H1 (cell line): Measurements from ENCODE around the gene PIAS1. TPM values are rescaled to one million over a fixed set of nuclear protein-coding genes. Genes with fewer than 3 reads are reported as not detected.

Experiments
- CTCF ChIA-PET: fragments of 300-600 bp; sonication (Branson Sonifier 250); formaldehyde crosslinking; loops from one replicate; lab custom pipeline; 2021; ENCODE audit not compliant: partially characterized antibody; lab: Charles Lee
- POLR2A ChIA-PET: fragments of 300-600 bp; sonication (Branson Sonifier 250); formaldehyde crosslinking; loops from one replicate; lab custom pipeline; 2021; ENCODE audit warnings: inconsistent platforms; ENCODE audit not compliant: partially characterized antibody; lab: Charles Lee
- DNase-seq, 2 experiments: peaks; one replicate each; pipeline versions ENCODE4 v3.0.0 to v3.0.0-alpha.2; 2010 to 2022; ENCODE audit warnings: low spot score in 2 of 2, low read depth in 1 of 2, mixed read lengths in 1 of 2
- FAIRE-seq: peaks from 2 replicates; lab custom pipeline; 2011; peaks lifted over from hg19 to GRCh38; lab: Jason Lieb, UNC
- H2AFZ ChIP-seq: 2 replicates; pipeline ENCODE4 v1.8.1; 2012; ENCODE audit warnings: low read length, inconsistent platforms
- H2AK5ac ChIP-seq: 2 replicates; pipeline ENCODE4 v1.6.1; 2013; ENCODE audit warnings: low read depth, low read length
- H2BK120ac ChIP-seq: replicated peaks from 2 replicates; pipeline ENCODE3; 2013; ENCODE audit warnings: low read depth, low read length, inconsistent platforms
- H2BK12ac ChIP-seq: 2 replicates; pipeline ENCODE4 v1.6.1; 2013; ENCODE audit warnings: low read depth, low read length
- H2BK15ac ChIP-seq: 2 replicates; pipeline ENCODE4 v1.6.1; 2013; ENCODE audit warnings: low read length
- H2BK20ac ChIP-seq: 2 replicates; pipeline ENCODE4 v1.6.1; 2013; ENCODE audit warnings: low read length
- H2BK5ac ChIP-seq: 2 replicates; pipeline ENCODE4 v1.6.1; 2013; ENCODE audit warnings: low read depth, low read length
- H3K14ac ChIP-seq: 2 replicates; pipeline ENCODE4 v1.6.1; 2013; ENCODE audit warnings: inconsistent platforms; ENCODE audit not compliant: insufficient read length
- H3K18ac ChIP-seq: 2 replicates; pipeline ENCODE4 v1.6.1; 2013; ENCODE audit warnings: low read length; ENCODE audit errors: extremely low read depth
- H3K23ac ChIP-seq: 2 replicates; pipeline ENCODE4 v1.6.1; 2013; ENCODE audit warnings: inconsistent platforms; ENCODE audit not compliant: insufficient read length
- H3K23me2 ChIP-seq: 2 replicates; pipeline ENCODE4 v1.6.1; 2013; ENCODE audit warnings: low read depth, low read length
- H3K27ac ChIP-seq: 2 replicates; pipeline ENCODE4 v1.6.1; 2011; ENCODE audit warnings: low read depth, low read length, inconsistent platforms
- H3K27me3 ChIP-seq, 4 experiments: replicated peaks in 1 of 4; 1 replicate in 1 of 4; 2 replicates in 3 of 4; pipeline versions ENCODE4 v1.6.1 to v1.8.1; 2011 to 2013; ENCODE audit warnings: low read length in 3 of 4, mild to moderate bottlenecking in 3 of 4, inconsistent platforms in 2 of 4, mixed read lengths in 2 of 4, moderate library complexity in 1 of 4; ENCODE audit not compliant: control insufficient read depth in 3 of 4, insufficient read depth in 3 of 4; ENCODE audit errors: extremely low read depth in 1 of 4
- H3K36me3 ChIP-seq, 4 experiments: 2 replicates each; pipeline versions ENCODE4 v1.6.1 to v1.8.1; 2011 to 2013; ENCODE audit warnings: mild to moderate bottlenecking in 4 of 4, low read length in 3 of 4, moderate library complexity in 2 of 4, control low read depth in 1 of 4, inconsistent platforms in 1 of 4; ENCODE audit not compliant: insufficient read depth in 4 of 4, control insufficient read depth in 2 of 4
- H3K4ac ChIP-seq: replicated peaks from 2 replicates; pipeline ENCODE3; 2013; ENCODE audit warnings: low read length, low read depth, mixed read lengths, inconsistent platforms; ENCODE audit not compliant: insufficient read length
- H3K4me1 ChIP-seq, 4 experiments: replicated peaks in 1 of 4; 1 replicate in 1 of 4; 2 replicates in 3 of 4; pipeline versions ENCODE4 v1.6.1 to v1.8.1; 2011 to 2013; ENCODE audit warnings: low read length in 3 of 4, inconsistent platforms in 2 of 4, mixed read lengths in 1 of 4; ENCODE audit not compliant: insufficient read depth in 4 of 4, control insufficient read depth in 3 of 4
- H3K4me2 ChIP-seq, 2 experiments: 2 replicates each; pipeline versions ENCODE4 v1.6.1 to v1.8.1; 2011 to 2013; ENCODE audit warnings: low read depth in 2 of 2, low read length in 2 of 2, control low read depth in 1 of 2, inconsistent platforms in 1 of 2, mild to moderate bottlenecking in 1 of 2; ENCODE audit not compliant: insufficient read depth in 1 of 2
- H3K4me3 ChIP-seq, 4 experiments: fragments of 200-600, 300-600 bp in 1 of 4; sonication (generic), shearing (Covaris generic), sonication (Bioruptor Twin) in 1 of 4; 2 replicates each; pipeline versions ENCODE4 v1.5.1 to v1.8.1; 2011 to 2016; ENCODE audit warnings: low read length in 4 of 4, low read depth in 3 of 4, control low read depth in 2 of 4, inconsistent platforms in 2 of 4, mild to moderate bottlenecking in 2 of 4, mixed read lengths in 1 of 4, moderate library complexity in 1 of 4; ENCODE audit not compliant: insufficient read depth in 2 of 4; ENCODE audit errors: extremely low read depth in 1 of 4
- H3K56ac ChIP-seq: replicated peaks from 2 replicates; pipeline ENCODE3; 2013; ENCODE audit warnings: low read depth, mild to moderate bottlenecking, mixed read lengths, low read length, inconsistent platforms; ENCODE audit not compliant: insufficient read length
- H3K79me1 ChIP-seq: 2 replicates; pipeline ENCODE4 v1.6.1; 2013; ENCODE audit warnings: low read depth, low read length, control low read depth
- H3K79me2 ChIP-seq, 2 experiments: 2 replicates each; pipeline versions ENCODE4 v1.6.1 to v1.8.1; 2012 to 2013; ENCODE audit warnings: low read length in 2 of 2, mild to moderate bottlenecking in 2 of 2, inconsistent platforms in 1 of 2; ENCODE audit not compliant: insufficient read depth in 2 of 2, control insufficient read depth in 1 of 2
- H3K9ac ChIP-seq, 4 experiments: replicated peaks in 1 of 4; 1 replicate in 1 of 4; 2 replicates in 3 of 4; pipeline versions ENCODE4 v1.6.1 to v1.8.1; 2011 to 2013; ENCODE audit warnings: low read depth in 3 of 4, low read length in 3 of 4, control low read depth in 2 of 4, mild to moderate bottlenecking in 2 of 4, moderate library complexity in 2 of 4, inconsistent platforms in 1 of 4; ENCODE audit errors: extremely low read depth in 1 of 4
- H3K9me3 ChIP-seq, 2 experiments: 2 replicates each; pipeline versions ENCODE4 v1.6.1 to v1.8.1; 2012 to 2013; ENCODE audit warnings: mild to moderate bottlenecking in 2 of 2, moderate library complexity in 2 of 2, control low read depth in 1 of 2, inconsistent platforms in 1 of 2, low read depth in 1 of 2, low read length in 1 of 2, mixed read lengths in 1 of 2; ENCODE audit not compliant: insufficient read depth in 2 of 2
- H4K20me1 ChIP-seq, 2 experiments: replicated peaks in 1 of 2; 2 replicates each; pipeline versions ENCODE3 to v1.8.1; 2011 to 2013; ENCODE audit warnings: inconsistent platforms in 2 of 2, low read length in 2 of 2, mild to moderate bottlenecking in 1 of 2; ENCODE audit not compliant: insufficient read depth in 2 of 2, control insufficient read depth in 1 of 2
- H4K5ac ChIP-seq: 2 replicates; pipeline ENCODE4 v1.6.1; 2013; ENCODE audit warnings: low read length, low read depth, mixed read lengths, inconsistent platforms; ENCODE audit not compliant: insufficient read length
- H4K8ac ChIP-seq: 2 replicates; pipeline ENCODE4 v1.8.0; 2013; ENCODE audit warnings: mild to moderate bottlenecking, moderate library complexity, low read length, inconsistent platforms; ENCODE audit not compliant: insufficient read depth; ENCODE audit errors: extremely low read depth
- H4K91ac ChIP-seq: replicated peaks from 2 replicates; pipeline ENCODE3; 2013; ENCODE audit warnings: low read length, mixed read lengths, inconsistent platforms; ENCODE audit not compliant: insufficient read length
- CHD2 ChIP-seq: IDR thresholded peaks from 2 replicates; pipeline ENCODE4 v1.6.1; 2012; ENCODE audit warnings: low read length, improper control_type of control experiment
- JUN ChIP-seq: IDR thresholded peaks from 2 replicates; pipeline ENCODE4 v1.6.1; 2011; ENCODE audit warnings: low read depth, mild to moderate bottlenecking, improper control_type of control experiment, low read length
- KDM5A ChIP-seq: fragments of 200-600 bp; IDR thresholded peaks from 2 replicates; pipeline ENCODE4 v1.7.1; 2012; ENCODE audit warnings: mild to moderate bottlenecking, low read length, inconsistent platforms, mixed read lengths
- MAFK ChIP-seq: IDR thresholded peaks from 2 replicates; pipeline ENCODE4 v1.6.1; 2012; ENCODE audit warnings: low read depth, mild to moderate bottlenecking, improper control_type of control experiment, low read length
- NANOG ChIP-seq: IDR thresholded peaks from 2 replicates; pipeline ENCODE4 v1.6.1; 2011; ENCODE audit warnings: low read length, low read depth, mild to moderate bottlenecking, inconsistent platforms; ENCODE audit not compliant: insufficient read depth, poor library complexity, severe bottlenecking
- POLR2AphosphoS5 ChIP-seq: IDR thresholded peaks from 2 replicates; pipeline ENCODE4 v1.6.1; 2011; ENCODE audit warnings: low read depth, low read length
- SIRT6 ChIP-seq: IDR thresholded peaks from one replicate; pipeline ENCODE4 v1.7.1; 2012; ENCODE audit warnings: low read length, inconsistent platforms
- SRF ChIP-seq: IDR thresholded peaks from 2 replicates; pipeline ENCODE4 v1.6.1; 2011; ENCODE audit warnings: mild to moderate bottlenecking, low read depth, low read length, moderate library complexity
- TAF1 ChIP-seq: IDR thresholded peaks from 2 replicates; pipeline ENCODE4 v1.6.1; 2011; ENCODE audit warnings: mild to moderate bottlenecking, low read depth, low read length
- TBP ChIP-seq: IDR thresholded peaks from 2 replicates; pipeline ENCODE4 v1.6.1; 2011; ENCODE audit warnings: low read depth, low read length, improper control_type of control experiment
- ZNF274 ChIP-seq: IDR thresholded peaks from 2 replicates; pipeline ENCODE4 v1.7.0; 2012; ENCODE audit warnings: low read length, borderline replicate concordance; ENCODE audit errors: extremely low read depth
- WGBS, 2 experiments: shearing (Covaris generic) in 1 of 2; methylation state at CpG; one replicate each; pipeline versions ENCODE4 v1.1.6 to v1.1.7; 2013 to 2015; ENCODE audit warnings: low lambda C conversion rate in 2 of 2, mixed read lengths in 2 of 2, inconsistent platforms in 1 of 2, low coverage in 1 of 2, missing lambda C conversion rate in 1 of 2; ENCODE audit not compliant: insufficient replicate concordance in 2 of 2, insufficient coverage in 1 of 2, insufficient read length in 1 of 2; ENCODE audit errors: extremely low coverage in 1 of 2, missing lambda C conversion rate in 1 of 2; 5-methylcytosine and 5-hydroxymethylcytosine counted together
- polyA plus RNA-seq, 7 experiments: library from polyadenylated mRNA; depleted of rRNA in 3 of 7; stranded (reverse) in 5 of 7; unstranded in 2 of 7; fragments of >200 nt in 5 of 7; fragments of 200-250 nt in 2 of 7; gene quantifications; 1 replicate in 5 of 7; 2 replicates in 1 of 7; 4 replicates in 1 of 7; pipeline versions ENCODE4 v1.2.1 to v1.2.3, GENCODE V29; 2011 to 2013; ENCODE audit warnings: missing spikeins in 2 of 7, mixed read lengths in 2 of 7
- total RNA-seq: library from RNA; stranded (reverse); fragmentation: NEBNext Ultra II Directional; extraction: Animal tissue kit (Norgen Biotek cat#: 25700); gene quantifications from 2 replicates; pipeline ENCODE4 v1.2.1, GENCODE V29; 2021
- TF ChIP-seq, protein P1 (sequence below): IDR thresholded peaks from 2 replicates; pipeline ENCODE4 v1.6.1; 2012; ENCODE audit warnings: inconsistent platforms

Gene PIAS1
- total and polyA plus RNA-seq, 2 of the 8 experiments (the other 6 are each of a cell fraction or from before 2014, with no cell fraction given) = 30.8 to 34.5 TPM

DNA sequence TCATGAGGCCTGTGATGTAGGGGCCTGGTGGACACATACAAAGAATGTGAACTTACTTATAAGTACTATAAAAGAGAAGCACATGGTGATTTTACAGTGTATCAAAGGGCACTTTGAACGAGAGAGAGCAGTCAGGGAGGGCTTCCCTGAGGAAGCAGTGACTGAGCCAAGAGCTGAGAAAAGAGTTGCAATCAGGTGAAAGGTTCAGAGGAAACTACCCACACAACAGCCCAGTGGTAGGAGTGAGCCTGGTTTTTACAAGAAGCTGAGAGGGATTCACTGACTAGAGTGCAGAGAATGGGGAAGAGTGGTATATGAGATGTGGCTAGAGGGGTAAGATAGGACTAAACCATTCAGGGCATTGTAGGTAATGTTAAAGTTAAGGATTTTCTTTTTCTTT lies 93.9 kb downstream of the PIAS1 start:
- Histone ChIP-seq H3K79me1 (no peaks in the 10 kb centered on the region), H2BK20ac (no peak overlapping the region; the same call in 1 of the 2 replicates), H4K5ac (no peak overlapping the region), H4K8ac (no peak overlapping the region), H3K27me3 (no peaks in the 10 kb centered on the region), H3K56ac (no peak overlapping the region), H4K91ac (no peak overlapping the region), H3K23me2 (no peaks in the 10 kb centered on the region), H2AFZ (no peak overlapping the region)
- no peak for DNase-seq
- 95% methylated on average over 1 of the region's 1 CpG; no CpG with 5 or more reads in 1 of the 2 experiments for WGBS, 2 experiments
- POLR2A ChIA-PET = no interaction called here
- TF ChIP-seq MAFK = no peak
- TF ChIP-seq SIRT6 = no peak
- no peak for TF ChIP-seq TAF1
- TF ChIP-seq, protein P1, sequence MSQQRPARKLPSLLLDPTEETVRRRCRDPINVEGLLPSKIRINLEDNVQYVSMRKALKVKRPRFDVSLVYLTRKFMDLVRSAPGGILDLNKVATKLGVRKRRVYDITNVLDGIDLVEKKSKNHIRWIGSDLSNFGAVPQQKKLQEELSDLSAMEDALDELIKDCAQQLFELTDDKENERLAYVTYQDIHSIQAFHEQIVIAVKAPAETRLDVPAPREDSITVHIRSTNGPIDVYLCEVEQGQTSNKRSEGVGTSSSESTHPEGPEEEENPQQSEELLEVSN = no peak
- TF ChIP-seq ZNF274 = no peak
- no peak for TF ChIP-seq JUN
- TF ChIP-seq TBP = no peak
- TF ChIP-seq CHD2 = no peak
- no peak for TF ChIP-seq NANOG
- TF ChIP-seq POLR2AphosphoS5 = no peak
- TF ChIP-seq KDM5A = no peak
- TF ChIP-seq SRF = no peak
- TF ChIP-seq, all 59 proteins: peak for 0
- Histone ChIP-seq H3K18ac (no peak overlapping the region), H2BK15ac (no peak overlapping the region), H2BK120ac (no peak overlapping the region), H2AK5ac (no peak overlapping the region), H4K20me1 (no peaks in the 10 kb centered on the region), H2BK12ac (no peak overlapping the region), H3K36me3 (peaks cover 0 to 11% (median 2%) of the 10 kb centered on the region in 4 experiments; a peak in 3 of 8 replicates), H3K14ac (no peak overlapping the region), H2BK5ac (no peak overlapping the region), H3K4me3 (no peak overlapping the region), H3K9ac (no peak overlapping the region), H3K9me3 (no peaks in the 10 kb centered on the region), H3K4ac (no peak overlapping the region), H3K79me2 (no peaks in the 10 kb centered on the region), H3K27ac (no peak overlapping the region), H3K4me2 (no peak overlapping the region), H3K23ac (no peak overlapping the region), H3K4me1 (no peaks in the 10 kb centered on the region)
- CTCF ChIA-PET = interaction anchor here (0.6 kb wide), 1 partner anchor 1791 kb away, joined by 3 read pairs; no protein-coding TSS in a partner anchor
- no peak for FAIRE-seq
